ENCODE measurements around the gene SCNN1G.

GRCh38 chr16:23181506-23181905 lies 1.0 kb upstream of the SCNN1G start:
- TF ChIP-seq EZH2phosphoT487 (IDR thresholded peaks at IDR 0.05; ENCODE audit: borderline replicate concordance, low read length) (no peak), CTCF (conservative IDR thresholded peaks at IDR 0.05; ENCODE audit: low read depth, low read length) (no peak)
